Activated CD4-positive, alpha-beta T cell treated with anti-CD3 and anti-CD28 coated beads, Interleukin-2, amount 50 U/mL, for 1 hour (primary cell): ENCODE measurements around the gene PRKRIP1.
"Not testable (repeated sequence)": the region's sequence is repeated elsewhere in the genome, so short reads cannot be mapped to it uniquely, and the experiment has no call there.

ENCODE experiments used
- DNase-seq: peaks from one replicate; pipeline ENCODE4 v3.0.0-alpha.2; 2020

Gene PRKRIP1

GRCh38 chr7:102404005-102404861 is 8.1 kb downstream of the PRKRIP1 start:
- peak; percentile 31 for DNase-seq

- DNase-seq, result not testable (repeated sequence)
These were observed 8.7 kb downstream of the PRKRIP1 start for GRCh38 chr7:102404862-102405188.

- no peak for DNase-seq
These were observed 11.7 kb downstream of the PRKRIP1 start for GRCh38 chr7:102407910-102408309.

GRCh38 chr7:102408530-102408929 is 12.4 kb downstream of the PRKRIP1 start:
- DNase-seq, result not testable (repeated sequence)

- DNase-seq, result no peak
These were observed 13.2 kb downstream of the PRKRIP1 start for GRCh38 chr7:102409340-102409739.

GRCh38 chr7:102410123-102410522 is 14.0 kb downstream of the PRKRIP1 start:
- DNase-seq, result no peak

GRCh38 chr7:102410918-102411317 is 14.8 kb downstream of the PRKRIP1 start:
- no peak for DNase-seq

GRCh38 chr7:102412548-102412947 is 16.4 kb downstream of the PRKRIP1 start:
- peak; percentile 58 for DNase-seq

- no peak for DNase-seq
These were observed 16.9 kb downstream of the PRKRIP1 start for GRCh38 chr7:102413091-102413490.

GRCh38 chr7:102413611-102414010 is 17.4 kb downstream of the PRKRIP1 start:
- DNase-seq, result no peak

GRCh38 chr7:102415685-102416225 is 19.6 kb downstream of the PRKRIP1 start:
- peak; percentile 35 for DNase-seq

GRCh38 chr7:102416406-102416805 is 20.2 kb downstream of the PRKRIP1 start:
- DNase-seq, result no peak

GRCh38 chr7:102417105-102417504 is 20.9 kb downstream of the PRKRIP1 start:
- DNase-seq, result no peak

GRCh38 chr7:102418592-102418991 is 22.4 kb downstream of the PRKRIP1 start:
- DNase-seq, result no peak

GRCh38 chr7:102421706-102422240 is 25.6 kb downstream of the PRKRIP1 start:
- no peak for DNase-seq

- no peak for DNase-seq
These were observed 28.0 kb downstream of the PRKRIP1 start for GRCh38 chr7:102424129-102424551.

- DNase-seq, result no peak
These were observed 28.6 kb downstream of the PRKRIP1 start for GRCh38 chr7:102424787-102425218.

GRCh38 chr7:102425639-102426267 is 29.6 kb downstream of the PRKRIP1 start:
- peak; percentile 82 for DNase-seq

GRCh38 chr7:102426268-102427018 is 30.3 kb downstream of the PRKRIP1 start:
- DNase-seq, result peak; percentile 62

- no peak for DNase-seq
These were observed 30.8 kb downstream of the PRKRIP1 start for GRCh38 chr7:102427019-102427405.

GRCh38 chr7:102429141-102429899 is 33.2 kb downstream of the PRKRIP1 start:
- DNase-seq, result no peak

GRCh38 chr7:102431617-102432298 is 35.6 kb downstream of the PRKRIP1 start:
- DNase-seq, result peak; percentile 68
